Sigmoid colon (tissue), 7 donors: ENCODE measurements around the gene ZNF548. TPM values are rescaled to one million over a fixed set of nuclear protein-coding genes. Genes with fewer than 3 reads are reported as not detected.

ENCODE experiments used
- DNase-seq: peaks from one replicate; pipeline ENCODE4 v3.0.0-alpha.2; 2019
- H3K27ac ChIP-seq, 4 donors: fragments of 200-600 bp; sonication (generic); one replicate each; pipeline ENCODE4 v1.5.1; 2016 to 2019; ENCODE audit warnings: mild to moderate bottlenecking in 1 of 4
- H3K27me3 ChIP-seq, 3 donors: fragments of 200-600 bp; sonication (generic); one replicate each; pipeline ENCODE4 v1.5.1; 2019; ENCODE audit warnings: mild to moderate bottlenecking in 1 of 3
- H3K36me3 ChIP-seq, 4 donors: fragments of 200-600 bp; sonication (generic); one replicate each; pipeline ENCODE4 v1.5.1; 2016 to 2019
- H3K4me1 ChIP-seq, 4 donors: fragments of 200-600 bp; sonication (generic); one replicate each; pipeline ENCODE4 v1.5.1; 2017 to 2019
- H3K4me3 ChIP-seq, 4 donors: fragments of 200-600 bp; sonication (generic); one replicate each; pipeline ENCODE4 v1.5.1; 2017 to 2019; ENCODE audit warnings: mild to moderate bottlenecking in 2 of 4, moderate library complexity in 1 of 4
- H3K9me3 ChIP-seq, 4 donors: fragments of 200-600 bp in 3 of 4; sonication (generic) in 3 of 4; one replicate each; pipeline versions ENCODE4 v1.5.1 to v1.6.1; 2013 to 2019
- CTCF ChIP-seq, 4 experiments: fragments of 450-650 bp in 3 of 4; fragments of 200-600 bp in 1 of 4; IDR thresholded peaks; one replicate each; pipeline ENCODE4 v1.5.1; 2016 to 2019; ENCODE audit warnings: antibody characterized with exemption in 4 of 4, mild to moderate bottlenecking in 3 of 4, moderate library complexity in 2 of 4
- EP300 ChIP-seq, 4 donors: sonication (generic); formaldehyde crosslinking; IDR thresholded peaks; one replicate each; pipeline ENCODE4 v1.6.1; 2017; ENCODE audit warnings: antibody characterized with exemption in 4 of 4
- POLR2A ChIP-seq, 2 donors: fragments of 450-650 bp; IDR thresholded peaks; one replicate each; pipeline ENCODE4 v1.6.1; 2016; ENCODE audit warnings: antibody characterized with exemption in 2 of 2, mild to moderate bottlenecking in 2 of 2, moderate library complexity in 2 of 2
- POLR2AphosphoS5 ChIP-seq, 4 donors: sonication (generic); formaldehyde crosslinking; IDR thresholded peaks; one replicate each; pipeline ENCODE4 v1.6.1; 2017; ENCODE audit warnings: antibody characterized with exemption in 4 of 4
- WGBS, 2 donors: extraction: QIAGEN DNeasy Blood & Tissue Kit; methylation state at CpG; one replicate each; pipeline ENCODE4 v1.1.7; 2013; 5-methylcytosine and 5-hydroxymethylcytosine counted together
- intact Hi-C: fragments of 100-400 bp; cut with DNase I; formaldehyde crosslinking; loops from one replicate; pipeline ENCODE4 v1.15.1; 2023
- polyA plus RNA-seq, 3 donors: library from polyadenylated mRNA; stranded (reverse); fragments of 200-250 nt; gene quantifications; one replicate each; pipeline ENCODE4 v1.2.3, GENCODE V29; 2013
- total RNA-seq, 4 donors: library from RNA; depleted of rRNA; stranded (reverse); fragments of >200 nt; gene quantifications; one replicate each; pipeline ENCODE4 v1.1.0, GENCODE V29; 2016
- donor health status: healthy with polysubstance abuse.
- donor health status: Bipolar disorder and iron deficiency.
- donor health status: healthy.

Gene ZNF548
- total and polyA plus RNA-seq, 7 donors: 1.2 to 29.1 (median 21.9) TPM

- no peak for TF ChIP-seq POLR2AphosphoS5 (IDR thresholded peaks at IDR 0.05)
- no peak for TF ChIP-seq CTCF (IDR thresholded peaks at IDR 0.05)
- no peak for TF ChIP-seq POLR2A (IDR thresholded peaks at IDR 0.05)
- TF ChIP-seq EP300 (IDR thresholded peaks at IDR 0.05): no peak
- no peak overlapping the region for H3K4me3 ChIP-seq
- peaks cover 0 to 3% (median 1%) of the 10 kb centered on the region in 4 donors for H3K36me3 ChIP-seq
- H3K27ac ChIP-seq: no peak overlapping the region
- H3K27me3 ChIP-seq: no peaks in the 10 kb centered on the region
- intact Hi-C loops: no loop called here
- H3K9me3 ChIP-seq: peaks cover 0 to 20% (median 5%) of the 10 kb centered on the region in 4 donors
- 88 to 91% methylated on average over 4 of the region's 4 CpGs for WGBS, 2 donors
- H3K4me1 ChIP-seq: peaks cover 0 to 23% (median 16%) of the 10 kb centered on the region in 4 donors
- no peak for DNase-seq
These were observed 48.3 kb downstream of the ZNF548 start for GRCh38 chr19:57437931-57438330.

- WGBS, 2 donors: 92 to 95% methylated on average over 9 of the region's 9 CpGs
- Histone ChIP-seq H3K36me3 (peaks cover 0 to 13% (median 9%) of the 10 kb centered on the region in 4 donors), H3K27me3 (no peaks in the 10 kb centered on the region), H3K4me3 (no peak overlapping the region), H3K4me1 (peaks cover 0 to 23% (median 16%) of the 10 kb centered on the region in 4 donors), H3K9me3 (peaks cover 0 to 28% (median 6%) of the 10 kb centered on the region in 4 donors), H3K27ac (no peak overlapping the region)
- intact Hi-C loops: no loop called here
- no peak for DNase-seq
- TF ChIP-seq POLR2AphosphoS5 (IDR thresholded peaks at IDR 0.05) (no peak), CTCF (IDR thresholded peaks at IDR 0.05) (no peak), POLR2A (IDR thresholded peaks at IDR 0.05) (no peak), EP300 (IDR thresholded peaks at IDR 0.05) (no peak)
These were observed 49.3 kb downstream of the ZNF548 start for GRCh38 chr19:57438925-57439324.

GRCh38 chr19:57441979-57442752, 52.5 kb downstream of the ZNF548 start:
- no peak for TF ChIP-seq CTCF (IDR thresholded peaks at IDR 0.05)
- TF ChIP-seq POLR2A (IDR thresholded peaks at IDR 0.05): no peak
- no peak for TF ChIP-seq EP300 (IDR thresholded peaks at IDR 0.05)
- no peak for TF ChIP-seq POLR2AphosphoS5 (IDR thresholded peaks at IDR 0.05)
- no peak for DNase-seq
- WGBS, 2 donors: 81 to 83% methylated on average over 7 of the region's 7 CpGs
- peaks cover 0 to 42% (median 16%) of the 10 kb centered on the region in 4 donors for H3K9me3 ChIP-seq
- intact Hi-C loops: no loop called here
- H3K4me1 ChIP-seq: no peaks in the 10 kb centered on the region
- no peaks in the 10 kb centered on the region for H3K27me3 ChIP-seq
- no peak overlapping the region for H3K27ac ChIP-seq
- H3K4me3 ChIP-seq: no peak overlapping the region
- H3K36me3 ChIP-seq: peaks cover 4 to 27% (median 22%) of the 10 kb centered on the region in 4 donors

GRCh38 chr19:57443121-57443696, 53.6 kb downstream of the ZNF548 start:
- Histone ChIP-seq H3K36me3 (peaks cover 4 to 27% (median 22%) of the 10 kb centered on the region in 4 donors), H3K4me3 (no peak overlapping the region)
- intact Hi-C loops: no loop called here

More at GRCh38 chr19:57443121-57443696, 53.6 kb downstream of the ZNF548 start:
- Histone ChIP-seq H3K9me3 (peaks cover 0 to 45% (median 16%) of the 10 kb centered on the region in 4 donors), H3K4me1 (no peaks in the 10 kb centered on the region), H3K27me3 (no peaks in the 10 kb centered on the region), H3K27ac (no peak overlapping the region)
- no peak for TF ChIP-seq CTCF (IDR thresholded peaks at IDR 0.05)
- TF ChIP-seq EP300 (IDR thresholded peaks at IDR 0.05): no peak
- no peak for TF ChIP-seq POLR2AphosphoS5 (IDR thresholded peaks at IDR 0.05)
- TF ChIP-seq POLR2A (IDR thresholded peaks at IDR 0.05): no peak
- WGBS, 2 donors: 81 to 86% methylated on average over 5 of the region's 5 CpGs
- DNase-seq: no peak
